ENCODE measurements around the gene ZIC2. TPM values are rescaled to one million over a fixed set of nuclear protein-coding genes. Genes with fewer than 3 reads are reported as not detected.
A peak's percentile ranks its signal among the peaks of the same experiment; 100 is the strongest.

The ZIC2 gene
- total RNA-seq, 6 donors from 2014 or later = 0.69 to 0.84 TPM; not detected in 4

DNA sequence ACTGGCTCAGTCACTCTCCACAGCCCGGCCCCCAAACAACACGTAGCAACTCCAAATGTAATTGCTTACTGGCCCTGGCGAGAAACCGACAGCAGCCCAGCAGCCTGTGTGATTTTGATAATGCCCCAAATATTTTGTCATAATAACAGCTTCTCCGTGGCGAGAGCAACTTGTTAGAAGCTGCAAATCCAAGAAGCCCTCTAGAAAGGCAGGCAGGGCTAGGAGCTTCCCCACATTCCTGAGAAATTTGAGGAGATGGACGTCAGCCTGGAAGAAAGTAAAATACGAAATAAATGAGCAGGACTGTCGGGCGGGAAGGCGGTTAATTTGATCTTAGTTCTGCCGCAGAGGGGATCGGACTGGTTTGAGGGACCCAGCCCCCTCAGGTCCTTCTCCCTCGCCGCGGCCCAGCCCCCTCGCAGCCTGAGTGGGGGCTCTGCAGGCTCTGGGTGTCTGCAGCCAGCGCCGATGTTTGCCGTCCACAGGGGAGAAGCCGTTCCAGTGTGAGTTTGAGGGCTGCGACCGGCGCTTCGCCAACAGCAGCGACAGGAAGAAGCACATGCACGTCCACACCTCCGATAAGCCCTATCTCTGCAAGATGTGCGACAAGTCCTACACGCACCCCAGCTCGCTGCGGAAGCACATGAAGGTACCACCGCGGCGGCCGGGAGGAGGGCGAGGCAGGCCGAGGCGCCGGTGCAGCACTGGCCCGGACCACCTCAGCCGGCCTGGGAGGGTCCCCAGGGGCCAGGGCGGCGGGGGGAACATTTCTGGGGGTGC is 3.1 kb downstream of the ZIC2 start:
- ATAC-seq (ENCODE audit: low FRiP score in 2 of 2) (no peak), DNase-seq (no peak)
- Histone ChIP-seq H3K27ac (no peak overlapping the region), H3K9me3 (peaks cover 0 to 3% (median 0%) of the 10 kb centered on the region in 4 donors), H3K36me3 (no peaks in the 10 kb centered on the region), H3K27me3 (peaks cover 1 to 96% (median 75%) of the 10 kb centered on the region in 4 donors), H3K4me1 (peaks cover 28 to 56% (median 32%) of the 10 kb centered on the region in 4 donors), H3K4me3 (no peak overlapping the region)
- TF ChIP-seq EP300 (IDR thresholded peaks at IDR 0.05) (no peak), POLR2AphosphoS5 (IDR thresholded peaks at IDR 0.05) (no peak), POLR2A (IDR thresholded peaks at IDR 0.05) (no peak)
- TF ChIP-seq, protein P1, sequence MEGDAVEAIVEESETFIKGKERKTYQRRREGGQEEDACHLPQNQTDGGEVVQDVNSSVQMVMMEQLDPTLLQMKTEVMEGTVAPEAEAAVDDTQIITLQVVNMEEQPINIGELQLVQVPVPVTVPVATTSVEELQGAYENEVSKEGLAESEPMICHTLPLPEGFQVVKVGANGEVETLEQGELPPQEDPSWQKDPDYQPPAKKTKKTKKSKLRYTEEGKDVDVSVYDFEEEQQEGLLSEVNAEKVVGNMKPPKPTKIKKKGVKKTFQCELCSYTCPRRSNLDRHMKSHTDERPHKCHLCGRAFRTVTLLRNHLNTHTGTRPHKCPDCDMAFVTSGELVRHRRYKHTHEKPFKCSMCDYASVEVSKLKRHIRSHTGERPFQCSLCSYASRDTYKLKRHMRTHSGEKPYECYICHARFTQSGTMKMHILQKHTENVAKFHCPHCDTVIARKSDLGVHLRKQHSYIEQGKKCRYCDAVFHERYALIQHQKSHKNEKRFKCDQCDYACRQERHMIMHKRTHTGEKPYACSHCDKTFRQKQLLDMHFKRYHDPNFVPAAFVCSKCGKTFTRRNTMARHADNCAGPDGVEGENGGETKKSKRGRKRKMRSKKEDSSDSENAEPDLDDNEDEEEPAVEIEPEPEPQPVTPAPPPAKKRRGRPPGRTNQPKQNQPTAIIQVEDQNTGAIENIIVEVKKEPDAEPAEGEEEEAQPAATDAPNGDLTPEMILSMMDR (IDR thresholded peaks at IDR 0.05) = no peak
- 12 to 14% methylated on average over 23 to 39 of the region's 44 CpGs for WGBS, 2 donors

DNA sequence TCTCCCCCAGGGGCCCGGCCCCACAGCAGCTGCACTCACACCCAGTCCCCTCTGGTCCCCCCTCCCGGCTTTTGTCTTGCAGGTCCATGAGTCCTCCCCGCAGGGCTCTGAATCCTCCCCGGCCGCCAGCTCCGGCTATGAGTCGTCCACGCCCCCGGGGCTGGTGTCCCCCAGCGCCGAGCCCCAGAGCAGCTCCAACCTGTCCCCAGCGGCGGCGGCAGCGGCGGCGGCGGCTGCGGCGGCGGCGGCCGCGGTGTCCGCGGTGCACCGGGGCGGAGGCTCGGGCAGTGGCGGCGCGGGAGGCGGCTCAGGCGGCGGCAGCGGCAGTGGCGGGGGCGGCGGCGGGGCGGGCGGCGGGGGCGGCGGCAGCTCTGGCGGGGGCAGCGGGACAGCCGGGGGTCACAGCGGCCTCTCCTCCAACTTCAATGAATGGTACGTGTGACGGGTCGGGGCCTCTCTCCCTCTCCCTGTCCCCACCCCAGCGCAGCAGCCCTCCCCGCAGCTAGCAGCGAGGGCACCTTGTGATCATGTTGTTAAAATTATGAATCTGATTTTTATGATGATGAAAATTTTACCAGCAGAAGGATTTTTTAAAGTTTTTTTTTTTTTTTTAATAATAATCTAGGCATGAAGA is 3.8 kb downstream of the ZIC2 start:
- ATAC-seq (ENCODE audit: low FRiP score in 2 of 2) (no peak), DNase-seq (peak in 1 of 2 donors; percentile 78)
- Histone ChIP-seq H3K4me1 (peaks cover 22 to 56% (median 25%) of the 10 kb centered on the region in 4 donors), H3K36me3 (no peaks in the 10 kb centered on the region), H3K9me3 (peaks cover 0 to 3% (median 0%) of the 10 kb centered on the region in 4 donors), H3K4me3 (no peak overlapping the region), H3K27ac (no peak overlapping the region), H3K27me3 (peaks cover 1 to 96% (median 73%) of the 10 kb centered on the region in 4 donors)
- TF ChIP-seq, protein P1 (IDR thresholded peaks at IDR 0.05) = no peak
- no peak for TF ChIP-seq POLR2A (IDR thresholded peaks at IDR 0.05)
- no peak for TF ChIP-seq POLR2AphosphoS5 (IDR thresholded peaks at IDR 0.05)
- TF ChIP-seq EP300 (IDR thresholded peaks at IDR 0.05) = no peak
- WGBS, 2 donors = 5 to 12% methylated on average over 6 to 11 of the region's 55 CpGs

DNA sequence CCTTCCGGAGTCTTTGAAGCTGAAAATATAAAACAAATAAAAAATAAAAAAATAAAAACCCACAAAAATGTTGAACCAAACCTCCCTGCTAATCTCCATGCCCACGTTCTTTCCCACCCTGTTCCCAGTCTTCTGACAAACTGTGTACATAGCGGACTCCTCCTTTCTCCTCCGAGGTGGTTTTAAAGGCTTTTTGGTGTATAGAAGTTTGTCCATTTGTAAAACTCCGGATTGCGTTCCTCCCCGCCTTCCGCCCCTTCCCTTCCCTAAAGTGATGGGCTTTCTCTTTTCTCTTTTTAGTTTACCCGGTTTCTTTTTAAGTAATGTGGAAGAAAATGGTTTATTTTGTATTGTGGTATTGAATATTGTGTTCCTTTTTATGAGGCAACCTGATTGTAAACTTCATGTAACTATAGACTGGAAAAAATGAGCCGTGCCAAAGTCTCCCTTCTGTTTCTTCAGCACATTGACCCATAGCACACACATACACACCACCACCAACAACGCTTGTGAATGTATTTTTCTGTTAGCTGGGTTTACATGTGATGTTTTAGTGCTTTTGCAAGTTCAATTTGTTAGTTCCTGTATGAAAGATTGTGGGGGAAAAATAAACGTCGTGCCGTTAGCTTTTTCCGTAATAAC is 4.4 kb downstream of the ZIC2 start:
- Histone ChIP-seq H3K4me1 (peaks cover 17 to 56% (median 18%) of the 10 kb centered on the region in 4 donors), H3K27ac (no peak overlapping the region), H3K4me3 (no peak overlapping the region), H3K27me3 (peaks cover 2 to 96% (median 71%) of the 10 kb centered on the region in 4 donors), H3K36me3 (no peaks in the 10 kb centered on the region), H3K9me3 (peaks cover 0 to 3% (median 0%) of the 10 kb centered on the region in 4 donors)
- TF ChIP-seq EP300 (IDR thresholded peaks at IDR 0.05) (no peak), POLR2A (IDR thresholded peaks at IDR 0.05) (no peak), POLR2AphosphoS5 (IDR thresholded peaks at IDR 0.05) (no peak)
- TF ChIP-seq, protein P1 (IDR thresholded peaks at IDR 0.05) = no peak
- DNase-seq (no peak), ATAC-seq (ENCODE audit: low FRiP score in 2 of 2) (no peak)
- WGBS, 2 donors = 33 to 34% methylated on average over 15 of the region's 15 CpGs

DNA sequence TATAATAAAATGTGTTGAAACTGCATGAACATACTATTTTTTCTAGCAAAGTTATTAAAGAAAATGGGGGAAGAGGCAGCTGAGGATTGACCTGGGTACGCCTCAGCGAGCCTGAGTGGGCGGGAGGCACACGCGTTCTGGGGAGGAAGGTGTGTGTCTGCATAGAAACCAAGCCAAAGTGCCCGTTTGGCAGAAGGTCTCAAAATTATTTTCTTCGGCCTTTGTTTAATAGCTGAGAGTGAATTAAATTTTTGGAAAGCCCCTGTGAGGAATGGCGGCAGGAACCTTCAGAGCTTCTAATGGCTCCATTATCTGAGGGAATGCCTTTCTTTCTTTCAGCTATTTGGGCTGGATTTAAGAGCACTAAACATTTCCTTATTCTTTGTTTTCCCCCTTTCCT is 5.2 kb downstream of the ZIC2 start:
- TF ChIP-seq EP300 (IDR thresholded peaks at IDR 0.05) (no peak), POLR2A (IDR thresholded peaks at IDR 0.05) (no peak), POLR2AphosphoS5 (IDR thresholded peaks at IDR 0.05) (no peak)
- TF ChIP-seq, protein P1 (IDR thresholded peaks at IDR 0.05) = no peak
- H3K9me3 ChIP-seq = peaks cover 0 to 3% (median 0%) of the 10 kb centered on the region in 4 donors
- DNase-seq (no peak), ATAC-seq (ENCODE audit: low FRiP score in 2 of 2) (no peak)
- peaks cover 9 to 51% (median 11%) of the 10 kb centered on the region in 4 donors for H3K4me1 ChIP-seq
- no peaks in the 10 kb centered on the region for H3K36me3 ChIP-seq
- no peak overlapping the region for H3K4me3 ChIP-seq
- H3K27ac ChIP-seq = no peak overlapping the region
- peaks cover 5 to 96% (median 71%) of the 10 kb centered on the region in 4 donors for H3K27me3 ChIP-seq
- 39 to 41% methylated on average over 8 of the region's 8 CpGs for whole genome bisulfite sequencing, 2 donors
